ENCODE data around the gene CTLA4. TPM values are rescaled to one million over a fixed set of nuclear protein-coding genes. Genes with fewer than 3 reads are reported as not detected.

Gene CTLA4
- total and polyA plus RNA-seq, 3 donors from 2014 or later: 0.87 to 2.7 (median 1.2) TPM

DNA sequence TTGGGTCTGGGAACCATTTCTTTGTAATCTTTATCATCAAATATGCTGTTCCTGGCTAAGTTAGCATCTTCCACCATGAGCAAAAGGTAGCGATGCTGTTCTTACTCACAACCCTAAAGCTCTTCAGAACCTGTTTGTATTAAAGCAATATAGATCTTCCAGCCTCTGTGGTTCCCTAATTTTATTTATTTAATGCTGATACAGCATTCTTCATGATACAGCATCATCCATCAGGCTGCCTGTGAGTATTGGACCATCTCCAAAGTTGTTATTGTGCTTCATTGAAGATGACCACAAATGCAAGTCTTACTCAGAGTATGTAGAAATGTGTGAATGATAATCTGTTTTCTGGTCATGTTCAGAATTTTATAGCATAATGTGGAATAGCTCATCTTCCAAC is 40.9 kb upstream of the CTLA4 start:
- WGBS, 2 donors: 100% methylated on average over 1 of the region's 1 CpG
- Histone ChIP-seq H3K27me3 (no peaks in the 10 kb centered on the region), H3K36me3 (ENCODE audit: low read depth, missing control alignments) (no peaks in the 10 kb centered on the region), H3K27ac (no peak overlapping the region), H3K4me1 (no peaks in the 10 kb centered on the region), H3K4me3 (no peak overlapping the region), H3K9me3 (no peaks in the 10 kb centered on the region)
- no peak for DNase-seq
- intact Hi-C loops (cut with DNase I; ENCODE audit: low total_unique reads): no loop called here
- TF ChIP-seq POLR2A (IDR thresholded peaks at IDR 0.05): no peak
- TF ChIP-seq, protein P1, sequence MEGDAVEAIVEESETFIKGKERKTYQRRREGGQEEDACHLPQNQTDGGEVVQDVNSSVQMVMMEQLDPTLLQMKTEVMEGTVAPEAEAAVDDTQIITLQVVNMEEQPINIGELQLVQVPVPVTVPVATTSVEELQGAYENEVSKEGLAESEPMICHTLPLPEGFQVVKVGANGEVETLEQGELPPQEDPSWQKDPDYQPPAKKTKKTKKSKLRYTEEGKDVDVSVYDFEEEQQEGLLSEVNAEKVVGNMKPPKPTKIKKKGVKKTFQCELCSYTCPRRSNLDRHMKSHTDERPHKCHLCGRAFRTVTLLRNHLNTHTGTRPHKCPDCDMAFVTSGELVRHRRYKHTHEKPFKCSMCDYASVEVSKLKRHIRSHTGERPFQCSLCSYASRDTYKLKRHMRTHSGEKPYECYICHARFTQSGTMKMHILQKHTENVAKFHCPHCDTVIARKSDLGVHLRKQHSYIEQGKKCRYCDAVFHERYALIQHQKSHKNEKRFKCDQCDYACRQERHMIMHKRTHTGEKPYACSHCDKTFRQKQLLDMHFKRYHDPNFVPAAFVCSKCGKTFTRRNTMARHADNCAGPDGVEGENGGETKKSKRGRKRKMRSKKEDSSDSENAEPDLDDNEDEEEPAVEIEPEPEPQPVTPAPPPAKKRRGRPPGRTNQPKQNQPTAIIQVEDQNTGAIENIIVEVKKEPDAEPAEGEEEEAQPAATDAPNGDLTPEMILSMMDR (IDR thresholded peaks at IDR 0.05): no peak

DNA sequence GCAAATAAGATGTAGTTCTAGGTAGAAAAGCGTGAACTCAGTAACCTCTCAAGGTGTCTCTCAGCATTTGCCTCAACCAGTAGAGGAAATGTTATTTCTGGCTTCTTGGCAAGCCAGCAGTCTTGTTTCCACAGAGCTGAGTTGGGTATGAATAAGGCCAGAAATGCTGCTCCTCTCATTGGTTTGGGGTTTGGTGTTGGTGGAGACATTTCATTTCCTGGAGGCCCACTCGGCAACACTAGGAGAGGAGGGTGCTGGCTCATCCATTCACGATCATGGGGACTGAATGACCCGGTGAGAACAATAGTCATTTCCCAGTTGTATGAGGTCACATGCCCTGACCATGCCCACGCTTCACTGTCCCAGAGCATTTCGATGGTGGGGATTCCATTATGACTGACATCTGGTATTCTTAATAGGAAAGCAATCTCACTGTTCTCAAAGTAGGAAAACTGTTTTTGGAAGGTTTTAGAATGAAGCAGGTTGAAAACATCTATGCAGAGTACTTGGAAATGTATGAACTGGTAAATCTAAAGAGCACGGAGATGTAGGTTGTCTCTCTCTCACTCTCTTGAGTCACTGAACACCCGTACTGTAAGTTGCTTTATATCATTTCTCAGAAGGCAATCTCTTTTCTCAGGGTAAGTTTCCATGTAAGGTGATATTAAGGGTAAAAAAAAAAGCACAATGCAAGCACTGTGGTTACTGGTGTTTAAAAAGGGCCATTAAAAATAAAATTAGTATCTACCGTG is 37.1 kb upstream of the CTLA4 start:
- Histone ChIP-seq H3K27ac (no peak overlapping the region), H3K4me3 (no peak overlapping the region), H3K36me3 (ENCODE audit: low read depth, missing control alignments) (no peaks in the 10 kb centered on the region), H3K9me3 (no peaks in the 10 kb centered on the region), H3K27me3 (no peaks in the 10 kb centered on the region), H3K4me1 (no peaks in the 10 kb centered on the region)
- intact Hi-C loops (cut with DNase I; ENCODE audit: low total_unique reads): no loop called here
- TF ChIP-seq, protein P1 (IDR thresholded peaks at IDR 0.05): no peak
- no peak for TF ChIP-seq POLR2A (IDR thresholded peaks at IDR 0.05)
- DNase-seq: no peak
- 86 to 92% methylated on average over 9 of the region's 9 CpGs for WGBS, 2 donors

DNA sequence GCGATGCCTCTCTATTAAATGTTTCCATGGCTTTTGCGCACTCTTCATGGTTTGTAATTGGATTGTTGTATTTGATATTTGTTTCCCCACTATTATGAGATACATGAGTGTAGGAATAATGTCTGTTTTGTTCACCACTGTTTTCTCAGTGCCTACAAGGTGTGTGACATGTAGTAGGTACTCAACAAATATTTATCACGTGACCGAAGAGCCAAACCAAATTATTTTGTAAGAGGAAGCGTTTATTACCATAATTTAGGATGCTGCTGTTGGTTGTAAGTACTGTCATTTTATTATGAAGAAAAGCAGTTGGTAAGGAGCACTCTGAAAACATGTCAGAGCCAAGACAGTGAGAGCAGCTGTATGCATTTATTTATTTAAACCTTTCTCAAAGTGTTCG is 32.2 kb upstream of the CTLA4 start:
- WGBS, 2 donors: 93 to 94% methylated on average over 6 of the region's 6 CpGs
- no peaks in the 10 kb centered on the region for H3K36me3 ChIP-seq (ENCODE audit: low read depth, missing control alignments)
- TF ChIP-seq, protein P1 (IDR thresholded peaks at IDR 0.05): no peak
- TF ChIP-seq POLR2A (IDR thresholded peaks at IDR 0.05): no peak
- intact Hi-C loops (cut with DNase I; ENCODE audit: low total_unique reads): no loop called here
- no peaks in the 10 kb centered on the region for H3K27me3 ChIP-seq
- no peak overlapping the region for H3K27ac ChIP-seq
- no peak overlapping the region for H3K4me3 ChIP-seq
- no peak for DNase-seq
- H3K9me3 ChIP-seq: no peaks in the 10 kb centered on the region
- no peaks in the 10 kb centered on the region for H3K4me1 ChIP-seq

DNA sequence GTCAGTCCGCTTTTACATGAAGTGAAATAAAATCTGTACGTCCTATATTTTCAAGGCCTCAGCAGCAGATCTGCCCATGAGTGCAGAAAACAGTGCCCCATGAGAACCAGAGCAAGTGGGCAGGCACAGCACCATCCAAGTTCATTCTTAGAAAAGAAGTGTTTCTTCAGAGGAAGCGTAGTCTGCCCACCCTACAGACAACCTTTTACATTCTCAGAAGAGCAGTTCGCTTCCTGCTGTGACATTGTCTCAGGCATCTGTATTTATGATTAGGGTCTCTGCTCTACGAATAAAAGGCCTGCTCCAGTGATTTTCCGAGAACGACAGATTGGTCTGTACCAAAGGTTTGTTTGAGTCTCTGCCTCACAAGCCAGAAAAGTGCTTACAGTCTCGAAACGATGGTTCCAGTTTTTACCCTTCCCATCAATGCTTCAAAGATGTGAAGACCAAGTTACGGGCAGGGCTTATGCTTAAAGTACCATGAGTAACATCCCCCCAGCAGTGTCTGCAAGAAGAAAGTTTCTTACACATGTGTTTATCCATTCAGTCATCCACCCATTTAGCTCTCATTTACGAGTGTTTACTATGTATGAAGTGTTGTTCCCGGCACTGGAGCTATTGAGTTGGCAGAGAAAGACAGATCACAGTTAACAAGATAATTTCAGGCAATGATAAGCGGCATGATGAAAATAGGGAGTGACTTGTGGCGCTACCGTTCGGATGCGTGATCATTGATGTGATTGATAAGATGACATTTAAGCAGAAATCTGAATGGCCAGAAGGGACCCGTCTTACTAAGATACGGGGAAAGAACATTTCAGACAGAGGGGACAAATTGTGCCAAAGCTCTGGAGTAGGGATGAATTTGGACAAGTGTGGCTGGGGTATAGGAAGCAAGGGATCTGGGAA is 31.4 kb upstream of the CTLA4 start:
- TF ChIP-seq, protein P1 (IDR thresholded peaks at IDR 0.05): no peak
- TF ChIP-seq POLR2A (IDR thresholded peaks at IDR 0.05): no peak
- Histone ChIP-seq H3K4me1 (no peaks in the 10 kb centered on the region), H3K4me3 (no peak overlapping the region), H3K9me3 (no peaks in the 10 kb centered on the region), H3K36me3 (ENCODE audit: low read depth, missing control alignments) (no peaks in the 10 kb centered on the region), H3K27ac (no peak overlapping the region), H3K27me3 (no peaks in the 10 kb centered on the region)
- intact Hi-C loops (cut with DNase I; ENCODE audit: low total_unique reads): no loop called here
- WGBS, 2 donors: 90 to 92% methylated on average over 19 of the region's 19 CpGs
- DNase-seq: no peak
